Measurements from ENCODE around the gene MT1M.

- no peak for TF ChIP-seq CTCF (optimal IDR thresholded peaks at IDR 0.05 in 1 of 3, IDR thresholded peaks at IDR 0.05 in 1 of 3, conservative IDR thresholded peaks at IDR 0.05 in 1 of 3; ENCODE audit: extremely low read depth in 1 of 3, insufficient read depth in 2 of 3, low read length in 3 of 3)
- TF ChIP-seq EZH2 (IDR thresholded peaks at IDR 0.05; ENCODE audit: low read length) = no peak
These were observed 3.7 kb upstream of the MT1M start for GRCh38 chr16:56628486-56629350.
